Activated CD4-positive, CD25-positive, alpha-beta regulatory T cell treated with anti-CD3 and anti-CD28 coated beads, Interleukin-2, amount 50 U/mL, for 24 hours (primary cell): ENCODE results near the gene SNPH.
A peak's percentile ranks its signal among the peaks of the same experiment; 100 is the strongest.

Experiments
- ATAC-seq, 2 donors: fragments of 150-1000 bp; cut with Tn5 transposase; one replicate each; pipeline ENCODE4 v1.10.0; 2021; ENCODE audit warnings: mild to moderate bottlenecking in 1 of 2, moderate library complexity in 1 of 2

The SNPH gene

GRCh38 chr20:1287787-1288569, 21.9 kb downstream of the SNPH start:
- ATAC-seq: no peak

- no peak for ATAC-seq
Observed at GRCh38 chr20:1291191-1291741, 25.2 kb downstream of the SNPH start.

- no peak for ATAC-seq
Observed at GRCh38 chr20:1292620-1293019, 26.5 kb downstream of the SNPH start.

DNA sequence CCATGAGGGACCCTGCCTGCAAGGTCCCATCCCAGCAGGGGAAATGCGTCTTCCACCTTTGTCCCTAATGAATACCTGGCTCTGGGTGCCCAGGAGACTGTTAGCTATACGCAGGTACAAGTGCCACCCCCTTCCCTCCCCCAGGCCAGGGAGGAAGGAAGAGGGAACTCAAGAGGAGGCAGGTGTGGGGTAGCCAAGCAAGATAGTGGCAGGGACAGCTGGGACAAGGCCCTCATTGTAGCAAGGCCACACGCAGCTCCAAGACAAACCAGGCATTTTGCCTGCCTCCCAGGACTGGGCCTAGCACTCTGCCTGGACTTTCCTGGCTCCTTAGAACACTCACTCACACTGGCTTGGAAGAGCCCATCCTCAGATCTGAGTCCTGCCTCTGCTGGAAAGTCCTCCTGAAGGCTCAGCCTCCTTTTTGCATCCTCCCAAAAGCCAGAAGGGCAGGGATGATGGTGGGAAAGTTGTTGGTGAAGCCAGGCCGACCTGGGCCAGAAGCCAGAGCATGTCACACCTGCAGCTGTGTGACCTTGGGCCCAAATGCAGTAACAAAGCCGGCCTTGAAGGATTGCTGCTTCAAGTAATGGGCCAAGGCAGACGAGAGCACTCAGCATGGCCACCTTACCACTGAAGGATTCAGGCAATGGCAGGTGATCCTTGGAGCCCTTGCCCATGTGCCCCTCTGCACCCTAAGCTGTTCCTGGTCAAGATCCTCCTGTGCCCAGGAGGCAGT, 27.7 kb downstream of the SNPH start:
- no peak for ATAC-seq

DNA sequence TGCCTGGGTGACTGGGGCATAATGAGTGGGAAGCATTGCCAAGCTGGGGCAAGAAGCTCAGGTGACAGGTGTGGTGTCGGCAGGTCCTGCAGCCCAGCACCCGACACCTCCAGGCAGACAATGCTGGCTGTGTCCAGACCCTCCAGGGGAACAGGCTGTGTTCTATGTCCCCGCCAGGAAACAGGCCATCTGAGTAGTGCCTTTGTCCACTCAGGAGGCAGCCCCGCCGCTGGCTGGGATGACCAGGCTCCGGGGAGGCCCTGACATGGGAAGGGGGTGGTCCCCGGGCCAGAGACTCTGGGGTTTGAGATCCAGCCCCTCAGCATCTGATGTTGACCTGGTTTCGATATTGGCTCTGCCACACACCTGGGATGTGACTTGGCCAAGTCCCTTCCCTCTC, 28.4 kb downstream of the SNPH start:
- ATAC-seq: no peak

- ATAC-seq: no peak
Observed at GRCh38 chr20:1295276-1295930, 29.3 kb downstream of the SNPH start.

- ATAC-seq: no peak
Observed at GRCh38 chr20:1296117-1296610, 30.1 kb downstream of the SNPH start.

DNA sequence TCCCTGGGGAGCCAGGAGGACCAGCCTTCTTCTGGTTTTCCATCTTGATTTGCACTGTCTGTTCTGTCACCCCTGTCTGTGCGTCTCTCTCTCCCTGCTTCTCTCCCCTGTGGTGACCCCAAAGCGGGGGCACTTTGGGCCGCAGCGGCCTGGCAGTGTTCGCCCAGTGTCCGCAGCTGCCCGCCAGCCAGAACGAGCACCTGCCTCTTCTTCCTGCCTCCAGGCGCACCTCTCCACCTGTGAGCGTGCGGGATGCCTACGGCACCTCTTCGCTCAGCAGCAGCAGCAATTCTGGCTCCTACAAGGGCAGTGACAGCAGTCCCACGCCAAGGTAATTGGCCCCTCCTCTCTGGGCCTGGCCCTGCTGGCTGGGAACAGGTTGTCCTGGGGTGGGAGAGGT, 30.8 kb downstream of the SNPH start:
- ATAC-seq: no peak

DNA sequence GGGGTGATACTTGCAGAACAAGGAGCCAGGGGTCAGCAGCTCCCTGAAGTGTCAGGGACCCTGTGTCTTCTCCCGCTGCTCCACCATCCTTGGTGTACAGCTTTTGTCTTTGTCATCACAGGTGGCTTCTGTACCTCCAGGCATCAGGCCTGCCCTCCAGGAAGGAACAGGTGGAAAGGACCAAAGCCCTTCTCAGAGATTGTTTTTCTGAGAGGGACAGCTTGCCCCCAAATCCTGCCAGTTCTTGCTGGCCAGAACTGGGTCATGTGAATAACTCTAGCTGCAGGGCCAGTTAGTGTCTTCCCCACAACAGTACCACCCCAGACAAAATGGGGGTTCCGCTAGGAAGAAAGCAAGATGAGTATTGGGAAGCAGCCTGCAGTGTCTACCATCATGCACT, 31.4 kb downstream of the SNPH start:
- ATAC-seq: no peak

DNA sequence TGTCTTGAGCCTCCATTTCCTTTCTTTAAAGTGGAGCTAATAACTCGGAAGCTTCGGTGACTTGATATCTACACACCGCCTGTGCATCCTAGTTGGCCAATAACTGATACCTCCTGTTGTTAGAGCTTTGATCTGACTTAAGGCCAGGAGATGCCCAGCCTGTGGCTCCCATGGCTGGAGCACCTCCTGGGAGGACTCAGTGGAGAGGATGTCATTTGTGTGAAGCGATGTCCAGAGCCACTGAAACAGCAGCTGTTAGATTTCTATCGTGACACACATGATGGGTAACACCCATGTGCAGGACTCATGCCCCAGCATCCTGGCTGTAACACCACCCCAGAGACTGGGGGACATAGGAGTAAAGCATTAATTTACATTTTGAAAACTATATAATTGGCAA, 32.1 kb downstream of the SNPH start:
- no peak for ATAC-seq

DNA sequence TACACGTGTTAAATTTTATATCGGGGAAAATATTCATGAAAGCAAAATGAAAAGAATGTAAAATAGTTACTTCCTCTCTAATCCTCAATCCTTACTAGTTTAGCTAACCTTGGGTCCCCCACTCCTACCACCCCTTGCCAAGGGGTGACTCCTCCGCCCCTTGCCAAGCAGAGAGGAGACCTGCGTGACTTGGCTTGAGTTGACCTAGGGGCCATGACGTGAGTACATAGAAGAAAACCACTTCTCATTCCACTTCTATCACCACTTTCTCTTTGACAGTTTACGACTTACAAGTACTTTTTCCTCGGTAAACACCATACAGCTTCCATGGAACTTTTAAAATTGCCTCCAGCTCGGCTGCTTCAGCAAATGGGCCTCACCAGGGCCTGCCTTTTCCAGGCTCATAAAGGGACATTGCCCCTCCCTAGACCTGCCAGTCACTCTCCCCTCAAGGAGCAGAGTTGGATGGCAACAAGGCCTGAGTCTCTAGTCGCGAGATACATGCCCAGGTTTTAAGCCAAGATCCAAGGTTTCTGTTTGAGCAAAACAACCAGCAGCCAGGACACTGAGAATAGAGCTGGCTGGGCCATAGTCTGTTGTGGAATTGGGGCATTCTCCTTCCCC, 32.9 kb downstream of the SNPH start:
- no peak for ATAC-seq

DNA sequence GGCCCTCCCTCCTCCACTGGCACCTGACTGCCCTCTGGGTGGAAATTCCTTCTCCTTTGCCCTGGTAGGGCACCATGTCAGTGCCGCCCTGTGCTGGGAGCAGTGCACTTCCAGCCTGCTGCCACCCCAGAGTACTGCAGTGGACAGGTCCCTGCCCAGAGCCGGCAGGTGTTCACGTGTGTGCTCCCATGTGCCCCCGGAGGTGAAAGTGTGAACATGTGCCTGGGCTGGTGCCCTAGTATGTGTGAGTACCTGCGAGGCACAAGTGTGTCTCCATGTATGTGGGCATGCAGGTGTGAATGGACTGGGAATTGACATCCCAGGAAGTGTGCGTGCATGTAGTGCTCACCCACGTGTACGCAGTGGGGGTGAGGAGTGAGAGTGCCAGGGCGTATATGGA, 33.4 kb downstream of the SNPH start:
- ATAC-seq: peak; percentile 64 to 68

GRCh38 chr20:1300083-1300840, 34.2 kb downstream of the SNPH start:
- no peak for ATAC-seq

DNA sequence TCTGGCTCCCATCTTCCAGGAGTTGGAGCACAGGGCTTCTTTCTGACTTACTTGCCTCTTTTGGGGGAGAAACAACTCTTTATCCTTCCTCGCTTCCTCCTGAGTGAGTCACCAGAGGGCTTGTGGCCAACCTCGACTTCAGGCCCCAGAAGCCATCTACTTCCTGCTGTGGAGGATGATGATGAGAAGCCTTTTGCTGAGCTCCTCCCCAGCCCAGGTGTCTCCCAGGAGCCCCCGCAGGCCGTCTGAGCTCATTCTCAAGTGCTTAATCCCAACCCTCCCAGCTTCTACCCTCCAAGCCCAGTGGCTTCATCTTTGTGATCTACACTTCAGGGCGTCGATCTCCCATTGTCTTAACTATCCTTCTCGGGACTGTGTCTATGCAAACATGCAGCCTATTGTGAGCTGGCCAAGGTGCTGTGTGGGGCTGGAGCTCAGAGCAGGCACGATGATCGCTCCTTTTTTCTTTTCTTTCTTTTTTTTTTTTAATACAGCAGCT, 35.0 kb downstream of the SNPH start:
- peak; percentile 74 to 81 for ATAC-seq

- no peak for ATAC-seq
Observed at GRCh38 chr20:1302685-1303541, 36.8 kb downstream of the SNPH start.

- no peak for ATAC-seq
Observed at GRCh38 chr20:1304710-1305515, 38.8 kb downstream of the SNPH start.

- ATAC-seq: no peak
Observed at GRCh38 chr20:1305712-1306111, 39.6 kb downstream of the SNPH start.

GRCh38 chr20:1306316-1307135, 40.4 kb downstream of the SNPH start:
- ATAC-seq: no peak

DNA sequence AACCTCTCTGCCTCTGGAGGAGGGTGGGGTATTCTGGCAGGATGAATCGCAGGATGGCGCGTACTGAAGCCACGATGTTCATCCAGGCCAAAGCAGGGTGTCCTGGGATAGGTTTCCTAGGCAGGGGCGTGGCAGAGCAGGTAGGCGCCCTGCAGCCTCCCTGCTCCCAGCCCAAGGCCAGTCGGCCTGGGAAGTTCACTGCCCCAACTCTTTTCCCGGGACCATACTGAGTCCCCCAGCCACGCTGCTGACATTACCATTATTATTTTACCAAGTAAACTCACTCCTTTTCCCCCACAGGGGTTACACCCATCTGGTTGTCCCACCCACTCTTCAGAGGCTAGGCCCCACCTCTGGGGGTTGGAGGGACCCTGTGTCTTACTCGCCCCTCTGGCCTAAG, 41.1 kb downstream of the SNPH start:
- ATAC-seq: no peak
